Suppressor macrophage treated with lipopolysaccharide for 4 hours (primary cell): ENCODE data around the gene ARHGAP15.
A peak's percentile ranks its signal among the peaks of the same experiment; 100 is the strongest.

Source experiments
- DNase-seq: peaks from one replicate; pipeline ENCODE4 v3.0.0-alpha.2; 2020

Gene ARHGAP15

GRCh38 chr2:143280097-143280757 lies 151.0 kb downstream of the ARHGAP15 start:
- no peak for DNase-seq

GRCh38 chr2:143282684-143283083 lies 153.5 kb downstream of the ARHGAP15 start:
- peak; percentile 16 for DNase-seq

- DNase-seq = peak; percentile 70
These were observed 155.0 kb downstream of the ARHGAP15 start for GRCh38 chr2:143284087-143284675.

GRCh38 chr2:143289025-143289424 lies 159.8 kb downstream of the ARHGAP15 start:
- DNase-seq = no peak

GRCh38 chr2:143290221-143290620 lies 161.0 kb downstream of the ARHGAP15 start:
- DNase-seq = no peak

GRCh38 chr2:143294068-143294467 lies 164.8 kb downstream of the ARHGAP15 start:
- no peak for DNase-seq

GRCh38 chr2:143296089-143296488 lies 166.9 kb downstream of the ARHGAP15 start:
- DNase-seq = no peak

GRCh38 chr2:143297182-143297581 lies 168.0 kb downstream of the ARHGAP15 start:
- DNase-seq = no peak

- no peak for DNase-seq
These were observed 171.3 kb downstream of the ARHGAP15 start for GRCh38 chr2:143300536-143300935.

- DNase-seq = no peak
These were observed 182.2 kb downstream of the ARHGAP15 start for GRCh38 chr2:143311426-143311825.

GRCh38 chr2:143312441-143312840 lies 183.2 kb downstream of the ARHGAP15 start:
- no peak for DNase-seq

- DNase-seq = no peak
These were observed 184.6 kb downstream of the ARHGAP15 start for GRCh38 chr2:143313861-143314260.

- no peak for DNase-seq
These were observed 192.8 kb downstream of the ARHGAP15 start for GRCh38 chr2:143321994-143322393.

- DNase-seq = no peak
These were observed 200.1 kb downstream of the ARHGAP15 start for GRCh38 chr2:143329288-143329687.

GRCh38 chr2:143333168-143333791 lies 204.1 kb downstream of the ARHGAP15 start:
- no peak for DNase-seq

GRCh38 chr2:143333847-143334246 lies 204.6 kb downstream of the ARHGAP15 start:
- no peak for DNase-seq

GRCh38 chr2:143334837-143335236 lies 205.6 kb downstream of the ARHGAP15 start:
- DNase-seq = no peak

- DNase-seq = no peak
These were observed 207.5 kb downstream of the ARHGAP15 start for GRCh38 chr2:143336719-143337210.

GRCh38 chr2:143341478-143341877 lies 212.3 kb downstream of the ARHGAP15 start:
- DNase-seq = no peak

GRCh38 chr2:143344780-143345179 lies 215.6 kb downstream of the ARHGAP15 start:
- no peak for DNase-seq

- no peak for DNase-seq
These were observed 216.9 kb downstream of the ARHGAP15 start for GRCh38 chr2:143345887-143346787.

GRCh38 chr2:143347271-143347695 lies 218.1 kb downstream of the ARHGAP15 start:
- DNase-seq = no peak

- DNase-seq = peak; percentile 24
These were observed 218.7 kb downstream of the ARHGAP15 start for GRCh38 chr2:143347901-143348414.
